Endothelial cell of umbilical vein (primary cell): Measurements from ENCODE around the gene ATR. TPM values are rescaled to one million over a fixed set of nuclear protein-coding genes. Genes with fewer than 3 reads are reported as not detected.

Experiments used
- BruUV-seq: library from RNA; stranded (reverse); fragments of 400-500 nt; replicated peaks from 2 replicates; lab custom pipeline; 2021; lab: Mats Ljungman, UMichigan
- CTCF ChIA-PET: fragments of 300-600, 350-600 bp; sonication (Branson Sonifier 250); formaldehyde crosslinking; loops from one replicate; lab custom pipeline; 2021; ENCODE audit warnings: antibody characterized with exemption, inconsistent platforms; lab: Charles Lee
- POLR2A ChIA-PET: fragments of 300-600, 350-600 bp; sonication (Branson Sonifier 250); formaldehyde crosslinking; loops from one replicate; lab custom pipeline; 2021; ENCODE audit warnings: antibody characterized with exemption, inconsistent platforms; lab: Charles Lee
- DNase-seq: peaks from one replicate; pipeline ENCODE4 v3.0.0-alpha.2; 2011; ENCODE audit warnings: low read depth, low spot score
- FAIRE-seq: peaks from 2 replicates; lab custom pipeline; 2011; peaks lifted over from hg19 to GRCh38; lab: Jason Lieb, UNC
- H2AFZ ChIP-seq: 2 replicates; pipeline ENCODE4 v1.6.0; 2012; ENCODE audit warnings: low read depth, low read length, control low read depth, inconsistent platforms
- H3K27ac ChIP-seq: 2 replicates; pipeline ENCODE4 v1.5.1; 2011; ENCODE audit warnings: low read depth, mild to moderate bottlenecking, control low read depth, low read length, moderate library complexity; ENCODE audit not compliant: insufficient read depth
- H3K27me3 ChIP-seq, 2 experiments: 2 replicates each; pipeline versions ENCODE4 v1.6.0 to v1.6.1; 2011; ENCODE audit warnings: low read length in 2 of 2, mixed read lengths in 1 of 2; ENCODE audit not compliant: control insufficient read depth in 2 of 2, insufficient read depth in 2 of 2
- H3K36me3 ChIP-seq, 2 experiments: 2 replicates in 1 of 2; 3 replicates in 1 of 2; pipeline ENCODE4 v1.5.1; 2011; ENCODE audit warnings: low read length in 2 of 2, mild to moderate bottlenecking in 1 of 2, moderate library complexity in 1 of 2; ENCODE audit not compliant: control insufficient read depth in 2 of 2, insufficient read depth in 2 of 2; ENCODE audit errors: extremely low read depth in 1 of 2
- H3K4me1 ChIP-seq: 3 replicates; pipeline ENCODE4 v1.5.1; 2011; ENCODE audit warnings: mild to moderate bottlenecking, low read length; ENCODE audit not compliant: control insufficient read depth, insufficient read depth; ENCODE audit errors: extremely low read depth
- H3K4me2 ChIP-seq: 2 replicates; pipeline ENCODE4 v1.6.1; 2011; ENCODE audit warnings: low read length, control low read depth, mixed read lengths; ENCODE audit not compliant: insufficient read depth
- H3K4me3 ChIP-seq, 3 experiments: fragments of 200-600 bp in 1 of 3; sonication (generic), shearing (Covaris generic) in 1 of 3; replicated peaks in 1 of 3; 2 replicates each; pipeline ENCODE4 v1.5.1; 2011 to 2016; ENCODE audit warnings: control low read depth in 3 of 3, low read length in 3 of 3, mild to moderate bottlenecking in 2 of 3, inconsistent platforms in 1 of 3, low read depth in 1 of 3, moderate library complexity in 1 of 3; ENCODE audit not compliant: insufficient read depth in 1 of 3
- H3K79me2 ChIP-seq: 2 replicates; pipeline ENCODE4 v1.6.0; 2012; ENCODE audit warnings: low read length, inconsistent platforms; ENCODE audit not compliant: control insufficient read depth, insufficient read depth
- H3K9ac ChIP-seq: replicated peaks from 2 replicates; pipeline ENCODE3; 2011; ENCODE audit warnings: low read length, control low read depth; ENCODE audit not compliant: insufficient read depth; ENCODE audit errors: extremely low read depth
- H3K9me1 ChIP-seq: replicated peaks from 3 replicates; pipeline ENCODE4 v1.6.0; 2011; ENCODE audit warnings: mild to moderate bottlenecking, low read length; ENCODE audit not compliant: control insufficient read depth, insufficient read depth; ENCODE audit errors: extremely low read depth
- H3K9me3 ChIP-seq: replicated peaks from 2 replicates; pipeline ENCODE4 v1.5.1; 2012; ENCODE audit warnings: low read length, inconsistent platforms; ENCODE audit not compliant: control insufficient read depth, insufficient read depth
- H4K20me1 ChIP-seq: replicated peaks from 2 replicates; pipeline ENCODE3; 2011; ENCODE audit warnings: mild to moderate bottlenecking, low read length; ENCODE audit not compliant: control insufficient read depth, insufficient read depth; ENCODE audit errors: extremely low read depth
- CTCF ChIP-seq, 2 donors: IDR thresholded peaks; 1 replicate in 1 of 2; 2 replicates in 1 of 2; pipeline ENCODE4 v1.5.1; 2011; ENCODE audit warnings: low read length in 2 of 2, mild to moderate bottlenecking in 2 of 2, moderate library complexity in 2 of 2, control low read depth in 1 of 2, inconsistent platforms in 1 of 2, low read depth in 1 of 2; ENCODE audit not compliant: insufficient read depth in 1 of 2; ENCODE audit errors: extremely low read depth in 1 of 2
- EZH2 ChIP-seq: IDR thresholded peaks from 2 replicates; pipeline ENCODE4 v1.6.1; 2012; ENCODE audit warnings: borderline replicate concordance, low read depth, mild to moderate bottlenecking, moderate library complexity, low read length, inconsistent platforms; ENCODE audit not compliant: severe bottlenecking
- FOS ChIP-seq: IDR thresholded peaks from 2 replicates; pipeline ENCODE4 v1.6.1; 2011; ENCODE audit warnings: mild to moderate bottlenecking, low read length, moderate library complexity, borderline replicate concordance; ENCODE audit not compliant: insufficient read depth
- GATA2 ChIP-seq: IDR thresholded peaks from 2 replicates; pipeline ENCODE4 v1.7.0; 2011; ENCODE audit warnings: low read depth, mild to moderate bottlenecking, moderate library complexity, mixed read lengths, low read length; ENCODE audit not compliant: insufficient read length, insufficient read depth
- JUN ChIP-seq: IDR thresholded peaks from 2 replicates; pipeline ENCODE4 v1.6.1; 2011; ENCODE audit warnings: borderline replicate concordance, low read depth; ENCODE audit not compliant: insufficient read length, insufficient read depth
- MAX ChIP-seq: IDR thresholded peaks from 2 replicates; pipeline ENCODE4 v1.6.1; 2011; ENCODE audit not compliant: insufficient read depth, insufficient read length
- MYC ChIP-seq: IDR thresholded peaks from one replicate; pipeline ENCODE4 v1.6.1; 2011; ENCODE audit warnings: mild to moderate bottlenecking, low read depth, low read length
- POLR2A ChIP-seq: IDR thresholded peaks from 2 replicates; pipeline ENCODE4 v1.6.1; 2012; ENCODE audit warnings: low read depth, mild to moderate bottlenecking, control low read depth, low read length
- POLR2AphosphoS5 ChIP-seq: IDR thresholded peaks from 2 replicates; pipeline ENCODE4 v1.6.1; 2012; ENCODE audit warnings: low read depth, mild to moderate bottlenecking, control low read depth, low read length, moderate library complexity; ENCODE audit not compliant: insufficient read depth
- dilution Hi-C: fragments of 300-500 bp; cut with MboI; formaldehyde crosslinking; loops from one replicate; pipeline ENCODE4 v1.15.0; 2019; ENCODE audit warnings: low sequenced_read_pairs; ENCODE audit not compliant: extremely low pct_ligation_motif_present
- intact Hi-C: fragments of 100-400 bp; cut with micrococcal nuclease; formaldehyde crosslinking; loops from one replicate; pipeline ENCODE4 v1.10.0; 2022
- polyA plus RNA-seq, 4 experiments: library from polyadenylated mRNA; depleted of rRNA in 3 of 4; stranded (reverse) in 3 of 4; unstranded in 1 of 4; fragments of >200 nt; gene quantifications; 2 replicates each; pipeline versions ENCODE4 v1.2.1 to v1.2.3, GENCODE V29; 2011 to 2012; ENCODE audit warnings: missing spikeins in 1 of 4
- total RNA-seq: library from RNA; stranded (reverse); gene quantifications from 2 replicates; pipeline ENCODE4 v1.2.3, GENCODE V29; 2021

Gene ATR
- total and polyA plus RNA-seq, 2 donors (not counting 3 experiments of a cell fraction or from before 2014, with no cell fraction given) = 6.3 to 23.6 TPM

- intact Hi-C loops (no loop called here), dilution Hi-C loops (no loop called here)
- no peak overlapping the region for H3K27ac ChIP-seq
- no peaks in the 10 kb centered on the region for H4K20me1 ChIP-seq
- H3K27me3 ChIP-seq = no peaks in the 10 kb centered on the region
- POLR2A ChIA-PET = no interaction called here
- no peaks in the 10 kb centered on the region for H3K9me3 ChIP-seq
- H3K9me1 ChIP-seq = no peaks in the 10 kb centered on the region
- H3K36me3 ChIP-seq = no peaks in the 10 kb centered on the region
- TF ChIP-seq MYC (no peak), POLR2AphosphoS5 (no peak), JUN (no peak), GATA2 (no peak), CTCF (IDR thresholded peaks at IDR 0.05; ENCODE audit: extremely low read depth in 1 of 2, insufficient read depth in 1 of 2, low read depth in 1 of 2, low read length in 2 of 2) (no peak), POLR2A (no peak), EZH2 (no peak), MAX (no peak), FOS (no peak)
- H3K4me2 ChIP-seq = no peak overlapping the region
- no peaks in the 10 kb centered on the region for H3K4me1 ChIP-seq
- FAIRE-seq (no peak), DNase-seq (no peak)
- no peak overlapping the region for H3K4me3 ChIP-seq
- no peak overlapping the region for H3K9ac ChIP-seq
- H3K79me2 ChIP-seq = peaks cover 7% of the 10 kb centered on the region
- CTCF ChIA-PET = interaction anchor here (1.0 kb wide), 1 partner anchor 9 kb away, joined by 3 read pairs; no protein-coding TSS in a partner anchor
- H2AFZ ChIP-seq = no peak overlapping the region
- BruUV-seq = no TSS peak
Measured at GRCh38 chr3:142568393-142569017, 10.0 kb downstream of the ATR start.
